ENCODE measurements around the gene CHRNA4. TPM values are rescaled to one million over a fixed set of nuclear protein-coding genes. Genes with fewer than 3 reads are reported as not detected.

CHRNA4 gene
- total and polyA plus RNA-seq, 2 of the 13 experiments (the other 11 are each of a cell fraction or from before 2014, with no cell fraction given): not detected

- FAIRE-seq (no peak), ATAC-seq (no peak), DNase-seq (ENCODE audit: low spot score) (no peak)
- no TSS peak for BruUV-seq (replicated peaks)
- Histone ChIP-seq H3K27me3 (ENCODE audit: control insufficient read depth in 1 of 2, insufficient read depth in 2 of 2, low read length in 2 of 2) (peaks cover 13 to 59% of the 10 kb centered on the region in 2 experiments; a peak in 4 of 5 replicates), H4K20me1 (ENCODE audit: insufficient read depth, low read length) (peaks cover 8% of the 10 kb centered on the region; the same call in 1 of the 2 replicates), H3K79me2 (ENCODE audit: insufficient read depth, low read length) (no peaks in the 10 kb centered on the region), H3K9ac (ENCODE audit: insufficient read depth, low read depth, low read length) (no peak overlapping the region), H3K9me3 (ENCODE audit: low read length) (no peaks in the 10 kb centered on the region), H3K4me2 (ENCODE audit: low read depth, low read length) (no peak overlapping the region), H3K36me3 (replicated peaks in 1 of 2; ENCODE audit: control insufficient read depth in 1 of 2, insufficient read depth in 2 of 2, low read length in 2 of 2) (no peaks in the 10 kb centered on the region), H2AFZ (ENCODE audit: low read length) (no peak overlapping the region), H3K4me3 (replicated peaks in 1 of 3; ENCODE audit: insufficient read depth in 1 of 3, low read depth in 2 of 3, low read length in 3 of 3) (no peak overlapping the region), H3K4me1 (ENCODE audit: insufficient read depth, low read length) (no peaks in the 10 kb centered on the region), H3K27ac (ENCODE audit: extremely low read length, insufficient read depth, low read length) (no peak overlapping the region)
- CTCF ChIA-PET (ENCODE audit: low intra/inter-chr PET ratio, low total read pairs): no interaction called here
- intact Hi-C loops (cut with micrococcal nuclease; ENCODE audit: unreplicated experiment) (no loop called here), in situ Hi-C loops (cut with HindIII; ENCODE audit: extremely low pct_ligation_motif_present, low pct_unique_long_range_greater_than_20kb) (no loop called here)
- TF ChIP-seq PTBP1 (IDR thresholded peaks at IDR 0.05; ENCODE audit: low read depth, low read length, poor library complexity, severe bottlenecking): no peak
- TF ChIP-seq SOX13 (IDR thresholded peaks at IDR 0.05): no peak
- no peak for TF ChIP-seq SOX13 (CRISPR knock-in tag; conservative IDR thresholded peaks at IDR 0.05 in 1 of 2, IDR thresholded peaks at IDR 0.05 in 1 of 2)
- TF ChIP-seq EP300 (IDR thresholded peaks at IDR 0.05; ENCODE audit: low read depth in 2 of 2, low read length in 2 of 2): no peak
- no peak for TF ChIP-seq EP300 (CRISPR knock-in tag; IDR thresholded peaks at IDR 0.05; ENCODE audit: borderline replicate concordance)
- no peak for TF ChIP-seq KMT2A (CRISPR knock-in tag; IDR thresholded peaks at IDR 0.05)
- TF ChIP-seq ZNF160 (CRISPR knock-in tag; IDR thresholded peaks at IDR 0.05): no peak
- TF ChIP-seq KLF15 (CRISPR knock-in tag; IDR thresholded peaks at IDR 0.05; ENCODE audit: borderline replicate concordance): no peak
- TF ChIP-seq NKX3-1 (CRISPR knock-in tag; IDR thresholded peaks at IDR 0.05): no peak
- TF ChIP-seq GFI1 (CRISPR knock-in tag; IDR thresholded peaks at IDR 0.05; ENCODE audit: borderline replicate concordance): no peak
- TF ChIP-seq HMG20A (CRISPR knock-in tag; IDR thresholded peaks at IDR 0.05; ENCODE audit: borderline replicate concordance): no peak
- no peak for TF ChIP-seq HDAC2 (CRISPR knock-in tag; IDR thresholded peaks at IDR 0.05)
- TF ChIP-seq, protein P1, sequence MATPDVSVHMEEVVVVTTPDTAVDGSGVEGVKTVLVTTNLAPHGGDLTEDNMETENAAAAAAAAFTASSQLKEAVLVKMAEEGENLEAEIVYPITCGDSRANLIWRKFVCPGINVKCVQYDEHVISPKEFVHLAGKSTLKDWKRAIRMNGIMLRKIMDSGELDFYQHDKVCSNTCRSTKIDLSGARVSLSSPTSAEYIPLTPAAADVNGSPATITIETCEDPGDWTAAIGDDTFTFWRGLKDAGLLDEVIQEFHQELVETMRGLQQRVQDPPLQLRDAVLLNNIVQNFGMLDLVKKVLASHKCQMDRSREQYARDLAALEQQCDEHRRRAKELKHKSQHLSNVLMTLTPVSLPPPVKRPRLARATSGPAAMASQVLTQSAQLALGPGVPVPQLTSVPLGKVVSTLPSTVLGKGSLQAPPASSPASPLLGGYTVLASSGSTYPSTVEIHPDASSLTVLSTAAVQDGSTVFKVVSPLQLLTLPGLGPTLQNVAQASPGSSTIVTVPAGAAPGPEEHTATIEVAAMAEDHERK (CRISPR knock-in tag; IDR thresholded peaks at IDR 0.05; ENCODE audit: low read depth): no peak
- TF ChIP-seq, protein P2, sequence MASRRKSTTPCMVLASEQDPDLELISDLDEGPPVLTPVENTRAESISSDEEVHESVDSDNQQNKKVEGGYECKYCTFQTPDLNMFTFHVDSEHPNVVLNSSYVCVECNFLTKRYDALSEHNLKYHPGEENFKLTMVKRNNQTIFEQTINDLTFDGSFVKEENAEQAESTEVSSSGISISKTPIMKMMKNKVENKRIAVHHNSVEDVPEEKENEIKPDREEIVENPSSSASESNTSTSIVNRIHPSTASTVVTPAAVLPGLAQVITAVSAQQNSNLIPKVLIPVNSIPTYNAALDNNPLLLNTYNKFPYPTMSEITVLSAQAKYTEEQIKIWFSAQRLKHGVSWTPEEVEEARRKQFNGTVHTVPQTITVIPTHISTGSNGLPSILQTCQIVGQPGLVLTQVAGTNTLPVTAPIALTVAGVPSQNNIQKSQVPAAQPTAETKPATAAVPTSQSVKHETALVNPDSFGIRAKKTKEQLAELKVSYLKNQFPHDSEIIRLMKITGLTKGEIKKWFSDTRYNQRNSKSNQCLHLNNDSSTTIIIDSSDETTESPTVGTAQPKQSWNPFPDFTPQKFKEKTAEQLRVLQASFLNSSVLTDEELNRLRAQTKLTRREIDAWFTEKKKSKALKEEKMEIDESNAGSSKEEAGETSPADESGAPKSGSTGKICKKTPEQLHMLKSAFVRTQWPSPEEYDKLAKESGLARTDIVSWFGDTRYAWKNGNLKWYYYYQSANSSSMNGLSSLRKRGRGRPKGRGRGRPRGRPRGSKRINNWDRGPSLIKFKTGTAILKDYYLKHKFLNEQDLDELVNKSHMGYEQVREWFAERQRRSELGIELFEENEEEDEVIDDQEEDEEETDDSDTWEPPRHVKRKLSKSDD (CRISPR knock-in tag; IDR thresholded peaks at IDR 0.05; ENCODE audit: low read depth): no peak
- TF ChIP-seq CEBPB (IDR thresholded peaks at IDR 0.05; ENCODE audit: borderline replicate concordance, low read depth, low read length): no peak
- POLR2A ChIA-PET: no interaction called here
- 48% methylated on average over 21 of the region's 31 CpGs for WGBS (ENCODE audit: low lambda C conversion rate)
Measured at GRCh38 chr20:63315731-63316491, 45.2 kb downstream of the CHRNA4 start.
